HEK293 (cell line): ENCODE data around the gene CD207.

Experiments used
- CTCF ChIA-PET: fragments of 350-600 bp; formaldehyde crosslinking; extraction: SDS; loops from one replicate; lab custom pipeline; 2021; ENCODE audit warnings: antibody characterized with exemption; lab: Yijun Ruan, JAX
- POLR2A ChIA-PET: fragments of 300-600 bp; formaldehyde crosslinking; extraction: SDS; loops from one replicate; lab custom pipeline; 2020; ENCODE audit warnings: antibody characterized with exemption, inconsistent platforms; lab: Yijun Ruan, JAX
- H3K27ac ChIP-seq: fragments of 200-500 bp; sonication (Bioruptor generic); 2 replicates; pipeline ENCODE4 v1.5.1; 2014; ENCODE audit warnings: low read depth, low read length, control low read depth, inconsistent platforms; ENCODE audit errors: extremely low read depth
- H3K36me3 ChIP-seq, 2 experiments: fragments of 200-500 bp in 1 of 2; sonication (Bioruptor generic) in 1 of 2; 1 replicate in 1 of 2; 2 replicates in 1 of 2; pipeline ENCODE4 v1.5.1; 2014 to 2017; ENCODE audit warnings: inconsistent platforms in 2 of 2, low read length in 2 of 2; ENCODE audit not compliant: control insufficient read depth in 2 of 2, insufficient read depth in 1 of 2
- H3K4me1 ChIP-seq: fragments of 200-500 bp; sonication (Bioruptor generic); 2 replicates; pipeline ENCODE4 v1.5.1; 2014; ENCODE audit warnings: mild to moderate bottlenecking, low read length, inconsistent platforms; ENCODE audit not compliant: control insufficient read depth, insufficient read depth
- H3K4me3 ChIP-seq: 2 replicates; pipeline ENCODE4 v1.5.1; 2011; ENCODE audit warnings: low read depth, mild to moderate bottlenecking, control low read depth, low read length, moderate library complexity
- H3K9me3 ChIP-seq: fragments of 200-500 bp; sonication (Bioruptor generic); 2 replicates; pipeline ENCODE4 v1.5.1; 2014; ENCODE audit warnings: low read depth, low read length, inconsistent platforms; ENCODE audit not compliant: control insufficient read depth, insufficient read depth
- EGR2 ChIP-seq: fragments of 450-650 bp; formaldehyde crosslinking; IDR thresholded peaks from 2 replicates; pipeline ENCODE4 v1.5.1; 2016; ENCODE audit warnings: low read depth, missing biosample characterization, missing genetic modification characterization
- FEZF1 ChIP-seq: fragments of 450-650 bp; formaldehyde crosslinking; IDR thresholded peaks from 2 replicates; pipeline ENCODE4 v1.5.1; 2016; ENCODE audit warnings: missing biosample characterization, missing genetic modification characterization
- GLI4 ChIP-seq: fragments of 450-650 bp; formaldehyde crosslinking; IDR thresholded peaks from 2 replicates; pipeline ENCODE4 v1.5.1; 2016; ENCODE audit warnings: missing biosample characterization, missing genetic modification characterization
- GLIS1 ChIP-seq: fragments of 450-650 bp; formaldehyde crosslinking; IDR thresholded peaks from 2 replicates; pipeline ENCODE4 v1.5.1; 2016; ENCODE audit warnings: missing biosample characterization, missing genetic modification characterization
- HOXD13 ChIP-seq: sonication (generic); formaldehyde crosslinking; IDR thresholded peaks from 2 replicates; pipeline ENCODE4 v1.8.0; 2022; ENCODE audit warnings: missing genetic modification reagents, borderline replicate concordance
- KLF8 ChIP-seq: fragments of 450-650 bp; formaldehyde crosslinking; IDR thresholded peaks from 2 replicates; pipeline ENCODE4 v1.5.1; 2016; ENCODE audit warnings: missing biosample characterization, missing genetic modification characterization
- MZF1 ChIP-seq: fragments of 450-650 bp; formaldehyde crosslinking; IDR thresholded peaks from 2 replicates; pipeline ENCODE4 v1.5.1; 2017; ENCODE audit warnings: missing biosample characterization, missing genetic modification characterization, borderline replicate concordance
- SALL2 ChIP-seq: fragments of 450-650 bp; formaldehyde crosslinking; IDR thresholded peaks from 2 replicates; pipeline ENCODE4 v1.5.0; 2017; ENCODE audit warnings: missing biosample characterization, mild to moderate bottlenecking, missing genetic modification characterization, borderline replicate concordance
- TCF7L2 ChIP-seq: IDR thresholded peaks from 2 replicates; pipeline ENCODE4 v1.6.1; 2011; ENCODE audit warnings: low read depth, mild to moderate bottlenecking, inconsistent platforms, low read length, moderate library complexity, borderline replicate concordance
- YY1 ChIP-seq: fragments of 450-650 bp; formaldehyde crosslinking; IDR thresholded peaks from 2 replicates; pipeline ENCODE4 v1.5.1; 2018; ENCODE audit warnings: missing biosample characterization, missing genetic modification characterization
- ZBTB21 ChIP-seq: fragments of 450-650 bp; formaldehyde crosslinking; IDR thresholded peaks from 2 replicates; pipeline ENCODE4 v1.5.1; 2017; ENCODE audit warnings: missing biosample characterization, missing genetic modification characterization
- ZEB2 ChIP-seq: fragments of 450-650 bp; formaldehyde crosslinking; IDR thresholded peaks from 2 replicates; pipeline ENCODE4 v1.5.1; 2016; ENCODE audit warnings: missing biosample characterization, missing genetic modification characterization
- ZNF112 ChIP-seq: fragments of 450-650 bp; formaldehyde crosslinking; IDR thresholded peaks from 2 replicates; pipeline ENCODE4 v1.5.0; 2017; ENCODE audit warnings: missing biosample characterization, missing genetic modification characterization
- ZNF114 ChIP-seq: fragments of 450-650 bp; formaldehyde crosslinking; IDR thresholded peaks from 2 replicates; pipeline ENCODE4 v1.5.0; 2017; ENCODE audit warnings: missing biosample characterization, missing genetic modification characterization
- ZNF133 ChIP-seq: fragments of 450-650 bp; formaldehyde crosslinking; IDR thresholded peaks from 2 replicates; pipeline ENCODE4 v1.5.1; 2016; ENCODE audit warnings: missing biosample characterization, missing genetic modification characterization
- ZNF2 ChIP-seq: fragments of 450-650 bp; formaldehyde crosslinking; IDR thresholded peaks from 2 replicates; pipeline ENCODE4 v1.5.1; 2016; ENCODE audit warnings: missing biosample characterization, missing genetic modification characterization
- ZNF23 ChIP-seq: fragments of 450-650 bp; formaldehyde crosslinking; IDR thresholded peaks from 2 replicates; pipeline ENCODE4 v1.5.1; 2016; ENCODE audit warnings: missing biosample characterization, missing genetic modification characterization, borderline replicate concordance
- ZNF335 ChIP-seq: fragments of 450-650 bp; formaldehyde crosslinking; conservative IDR thresholded peaks from 2 replicates; pipeline ENCODE4 v1.5.1; 2016; ENCODE audit warnings: missing biosample characterization, missing genetic modification characterization
- ZNF391 ChIP-seq: fragments of 450-650 bp; formaldehyde crosslinking; IDR thresholded peaks from 2 replicates; pipeline ENCODE4 v1.5.1; 2016; ENCODE audit warnings: low read depth, missing biosample characterization, missing genetic modification characterization, borderline replicate concordance
- ZNF416 ChIP-seq: fragments of 450-650 bp; formaldehyde crosslinking; IDR thresholded peaks from 2 replicates; pipeline ENCODE4 v1.5.1; 2016; ENCODE audit warnings: missing biosample characterization, missing genetic modification characterization
- ZNF433 ChIP-seq: fragments of 450-650 bp; formaldehyde crosslinking; IDR thresholded peaks from 2 replicates; pipeline ENCODE4 v1.5.1; 2016; ENCODE audit warnings: missing biosample characterization, missing genetic modification characterization, low read depth
- ZNF473 ChIP-seq: fragments of 450-650 bp; formaldehyde crosslinking; IDR thresholded peaks from 2 replicates; pipeline ENCODE4 v1.5.1; 2017; ENCODE audit warnings: missing biosample characterization, missing genetic modification characterization
- ZNF530 ChIP-seq: fragments of 450-650 bp; formaldehyde crosslinking; IDR thresholded peaks from 2 replicates; pipeline ENCODE4 v1.5.1; 2016; ENCODE audit warnings: low read depth, missing biosample characterization, missing genetic modification characterization
- ZNF544 ChIP-seq: fragments of 450-650 bp; formaldehyde crosslinking; IDR thresholded peaks from 2 replicates; pipeline ENCODE4 v1.5.0; 2017; ENCODE audit warnings: missing biosample characterization, missing genetic modification characterization
- ZNF549 ChIP-seq: fragments of 450-650 bp; IDR thresholded peaks from 2 replicates; pipeline ENCODE4 v1.5.1; 2018; ENCODE audit warnings: missing biosample characterization, missing genetic modification characterization, mild to moderate bottlenecking, inconsistent platforms, moderate library complexity
- ZNF555 ChIP-seq: fragments of 450-650 bp; formaldehyde crosslinking; conservative IDR thresholded peaks from 2 replicates; pipeline ENCODE4 v1.5.1; 2017; ENCODE audit warnings: missing biosample characterization, mild to moderate bottlenecking, missing genetic modification characterization, inconsistent platforms
- ZNF660 ChIP-seq: fragments of 450-650 bp; IDR thresholded peaks from 2 replicates; pipeline ENCODE4 v1.5.1; 2018; ENCODE audit warnings: missing biosample characterization, mild to moderate bottlenecking, missing genetic modification characterization
- ZNF785 ChIP-seq: fragments of 450-650 bp; formaldehyde crosslinking; IDR thresholded peaks from 2 replicates; pipeline ENCODE4 v1.5.1; 2016; ENCODE audit warnings: missing biosample characterization, missing genetic modification characterization
- TF ChIP-seq, protein P1 (sequence below): fragments of 450-650 bp; formaldehyde crosslinking; IDR thresholded peaks from 2 replicates; pipeline ENCODE4 v1.5.1; 2016; ENCODE audit warnings: missing biosample characterization, missing genetic modification characterization
- TF ChIP-seq, protein P2 (sequence below): fragments of 450-650 bp; IDR thresholded peaks from 2 replicates; pipeline ENCODE4 v1.5.1; 2018; ENCODE audit warnings: missing biosample characterization, mild to moderate bottlenecking, missing genetic modification characterization
- TF ChIP-seq, protein P3 (sequence below): fragments of 450-650 bp; formaldehyde crosslinking; IDR thresholded peaks from 2 replicates; pipeline ENCODE4 v1.5.1; 2016; ENCODE audit warnings: missing biosample characterization, missing genetic modification characterization
- TF ChIP-seq, protein P4 (sequence below): fragments of 450-650 bp; formaldehyde crosslinking; IDR thresholded peaks from 2 replicates; pipeline ENCODE4 v1.5.1; 2016; ENCODE audit warnings: missing biosample characterization, missing genetic modification characterization

The CD207 gene

DNA sequence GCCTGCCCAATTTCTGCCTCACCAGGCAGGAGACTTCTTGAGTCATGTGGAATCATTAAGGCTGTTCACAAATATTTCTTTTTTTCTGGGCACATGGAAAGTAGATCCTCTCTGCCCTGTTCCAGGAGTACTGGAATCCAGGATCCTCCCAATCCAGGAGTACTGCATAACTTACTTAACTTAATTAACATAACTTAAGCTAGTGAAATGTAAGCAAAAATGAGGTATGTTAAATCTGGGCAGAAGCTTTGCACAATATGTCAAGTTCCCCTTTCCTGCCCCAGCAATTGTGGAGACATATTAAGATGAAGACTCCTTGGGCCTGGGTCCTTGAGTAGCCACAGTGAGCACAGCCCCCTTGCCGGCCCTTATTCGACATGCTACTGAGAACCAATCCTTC lies 3.2 kb downstream of the CD207 start:
- H3K36me3 ChIP-seq: peaks cover 0 to 10% of the 10 kb centered on the region in 2 experiments; a peak in 1 of 3 replicates
- TF ChIP-seq GLI4 (tag by site-specific recombination): no peak
- no peak for TF ChIP-seq HOXD13 (CRISPR knock-in tag)
- TF ChIP-seq ZNF555 (tag by site-specific recombination): no peak
- no peak for TF ChIP-seq TCF7L2
- H3K9me3 ChIP-seq: no peaks in the 10 kb centered on the region
- POLR2A ChIA-PET: no interaction called here
- CTCF ChIA-PET: no interaction called here
- no peak overlapping the region for H3K4me3 ChIP-seq
- H3K27ac ChIP-seq: no peak overlapping the region
- no peaks in the 10 kb centered on the region for H3K4me1 ChIP-seq

DNA sequence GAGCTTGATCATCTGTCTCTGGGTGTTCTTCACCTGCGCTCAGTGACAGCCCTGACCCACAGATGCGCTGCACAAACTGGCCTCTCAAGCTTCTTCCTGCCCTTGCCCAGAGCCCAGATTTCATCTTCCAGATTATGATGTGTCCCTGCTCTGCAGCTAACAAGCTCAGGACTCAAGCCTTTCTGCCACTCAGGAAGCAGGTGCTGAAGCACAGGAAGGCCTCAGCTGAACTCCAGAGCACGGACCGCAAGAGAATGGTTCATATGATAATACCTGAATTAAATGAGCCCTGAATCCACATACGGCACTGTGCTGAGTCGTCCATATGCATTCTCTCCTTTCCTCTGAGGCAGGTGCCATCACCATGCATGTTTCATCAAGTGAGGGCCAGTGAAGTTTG lies 3.8 kb downstream of the CD207 start:
- H3K4me1 ChIP-seq: no peaks in the 10 kb centered on the region
- CTCF ChIA-PET: interaction anchor here (1.0 kb wide), 1 partner anchor 39 kb away, joined by 3 read pairs; no protein-coding TSS in a partner anchor

DNA sequence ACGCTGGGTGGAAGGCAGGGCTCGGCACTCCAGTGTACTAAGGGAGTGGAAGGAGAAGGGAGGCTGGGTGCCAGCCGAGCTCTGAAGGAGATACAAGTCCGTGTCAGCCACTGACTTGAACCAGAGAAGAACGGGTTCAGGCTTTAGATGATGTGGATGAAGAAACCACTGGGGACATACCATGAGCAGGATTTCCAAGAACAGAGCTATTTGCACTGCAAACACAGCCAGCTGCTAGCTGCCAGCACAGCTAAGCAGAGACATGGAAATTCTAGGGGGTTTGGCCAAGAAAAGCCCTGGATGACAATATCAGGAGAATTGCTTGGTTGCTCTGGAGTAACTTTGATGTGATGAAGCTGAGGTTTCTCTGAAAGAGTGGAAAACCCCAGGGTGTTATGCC lies 5.2 kb downstream of the CD207 start:
- H3K27ac ChIP-seq: no peak overlapping the region
- peaks cover 0 to 10% of the 10 kb centered on the region in 2 experiments; a peak in 1 of 3 replicates for H3K36me3 ChIP-seq
- no peaks in the 10 kb centered on the region for H3K9me3 ChIP-seq
- no peak overlapping the region for H3K4me3 ChIP-seq
- ChIA-PET POLR2A (no interaction called here), CTCF (interaction anchor here (0.7 to 0.9 kb wide), 2 partner anchors 40 to 90 kb away, joined by 3 read pairs; no protein-coding TSS in a partner anchor)
- no peaks in the 10 kb centered on the region for H3K4me1 ChIP-seq
- TF ChIP-seq ZEB2 (tag by site-specific recombination): no peak
- no peak for TF ChIP-seq ZNF544 (tag by site-specific recombination)
- TF ChIP-seq YY1 (tag by site-specific recombination): no peak
- no peak for TF ChIP-seq ZNF114
- TF ChIP-seq ZNF23: no peak
- TF ChIP-seq ZNF112 (tag by site-specific recombination): no peak
- no peak for TF ChIP-seq FEZF1 (tag by site-specific recombination)
- no peak for TF ChIP-seq EGR2 (tag by site-specific recombination)
- no peak for TF ChIP-seq ZNF133 (tag by site-specific recombination)
- no peak for TF ChIP-seq ZNF473
- TF ChIP-seq, protein P1, sequence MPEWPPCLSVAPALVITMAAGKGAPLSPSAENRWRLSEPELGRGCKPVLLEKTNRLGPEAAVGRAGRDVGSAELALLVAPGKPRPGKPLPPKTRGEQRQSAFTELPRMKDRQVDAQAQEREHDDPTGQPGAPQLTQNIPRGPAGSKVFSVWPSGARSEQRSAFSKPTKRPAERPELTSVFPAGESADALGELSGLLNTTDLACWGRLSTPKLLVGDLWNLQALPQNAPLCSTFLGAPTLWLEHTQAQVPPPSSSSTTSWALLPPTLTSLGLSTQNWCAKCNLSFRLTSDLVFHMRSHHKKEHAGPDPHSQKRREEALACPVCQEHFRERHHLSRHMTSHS: no peak
- no peak for TF ChIP-seq ZNF433 (tag by site-specific recombination)
- TF ChIP-seq ZNF660 (tag by site-specific recombination): no peak

More for the DNA sequence above, 3.8 kb downstream of the CD207 start:
- POLR2A ChIA-PET: no interaction called here
- TF ChIP-seq ZBTB21 (tag by site-specific recombination) (no peak), GLIS1 (tag by site-specific recombination) (no peak), ZNF335 (tag by site-specific recombination) (no peak), KLF8 (tag by site-specific recombination) (no peak), ZNF391 (tag by site-specific recombination) (no peak), ZNF530 (no peak), ZNF785 (tag by site-specific recombination) (no peak), MZF1 (tag by site-specific recombination) (no peak), ZNF549 (no peak), ZNF2 (tag by site-specific recombination) (no peak), ZNF555 (tag by site-specific recombination) (no peak), ZNF133 (tag by site-specific recombination) (no peak), SALL2 (tag by site-specific recombination) (no peak), ZNF416 (no peak)
- TF ChIP-seq, protein P2, sequence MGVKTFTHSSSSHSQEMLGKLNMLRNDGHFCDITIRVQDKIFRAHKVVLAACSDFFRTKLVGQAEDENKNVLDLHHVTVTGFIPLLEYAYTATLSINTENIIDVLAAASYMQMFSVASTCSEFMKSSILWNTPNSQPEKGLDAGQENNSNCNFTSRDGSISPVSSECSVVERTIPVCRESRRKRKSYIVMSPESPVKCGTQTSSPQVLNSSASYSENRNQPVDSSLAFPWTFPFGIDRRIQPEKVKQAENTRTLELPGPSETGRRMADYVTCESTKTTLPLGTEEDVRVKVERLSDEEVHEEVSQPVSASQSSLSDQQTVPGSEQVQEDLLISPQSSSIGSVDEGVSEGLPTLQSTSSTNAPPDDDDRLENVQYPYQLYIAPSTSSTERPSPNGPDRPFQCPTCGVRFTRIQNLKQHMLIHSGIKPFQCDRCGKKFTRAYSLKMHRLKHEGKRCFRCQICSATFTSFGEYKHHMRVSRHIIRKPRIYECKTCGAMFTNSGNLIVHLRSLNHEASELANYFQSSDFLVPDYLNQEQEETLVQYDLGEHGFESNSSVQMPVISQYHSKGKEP (tag by site-specific recombination): no peak
- TF ChIP-seq, protein P3, sequence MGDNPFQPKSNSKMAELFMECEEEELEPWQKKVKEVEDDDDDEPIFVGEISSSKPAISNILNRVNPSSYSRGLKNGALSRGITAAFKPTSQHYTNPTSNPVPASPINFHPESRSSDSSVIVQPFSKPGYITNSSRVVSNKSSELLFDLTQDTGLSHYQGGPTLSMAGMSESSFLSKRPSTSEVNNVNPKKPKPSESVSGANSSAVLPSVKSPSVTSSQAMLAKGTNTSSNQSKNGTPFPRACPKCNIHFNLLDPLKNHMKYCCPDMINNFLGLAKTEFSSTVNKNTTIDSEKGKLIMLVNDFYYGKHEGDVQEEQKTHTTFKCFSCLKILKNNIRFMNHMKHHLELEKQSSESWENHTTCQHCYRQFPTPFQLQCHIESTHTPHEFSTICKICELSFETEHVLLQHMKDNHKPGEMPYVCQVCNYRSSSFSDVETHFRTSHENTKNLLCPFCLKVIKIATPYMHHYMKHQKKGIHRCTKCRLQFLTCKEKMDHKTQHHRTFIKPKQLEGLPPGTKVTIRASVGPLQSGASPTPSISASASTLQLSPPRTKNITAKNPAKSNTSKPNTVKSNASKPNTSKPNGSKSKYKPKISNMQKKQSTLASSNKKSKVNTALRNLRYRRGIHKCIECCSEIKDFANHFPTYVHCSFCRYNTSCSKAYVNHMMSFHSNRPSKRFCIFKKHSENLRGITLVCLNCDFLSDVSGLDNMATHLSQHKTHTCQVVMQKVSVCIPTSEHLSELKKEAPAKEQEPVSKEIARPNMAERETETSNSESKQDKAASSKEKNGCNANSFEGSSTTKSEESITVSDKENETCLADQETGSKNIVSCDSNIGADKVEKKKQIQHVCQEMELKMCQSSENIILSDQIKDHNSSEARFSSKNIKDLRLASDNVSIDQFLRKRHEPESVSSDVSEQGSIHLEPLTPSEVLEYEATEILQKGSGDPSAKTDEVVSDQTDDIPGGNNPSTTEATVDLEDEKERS (tag by site-specific recombination): no peak
- TF ChIP-seq, protein P4, sequence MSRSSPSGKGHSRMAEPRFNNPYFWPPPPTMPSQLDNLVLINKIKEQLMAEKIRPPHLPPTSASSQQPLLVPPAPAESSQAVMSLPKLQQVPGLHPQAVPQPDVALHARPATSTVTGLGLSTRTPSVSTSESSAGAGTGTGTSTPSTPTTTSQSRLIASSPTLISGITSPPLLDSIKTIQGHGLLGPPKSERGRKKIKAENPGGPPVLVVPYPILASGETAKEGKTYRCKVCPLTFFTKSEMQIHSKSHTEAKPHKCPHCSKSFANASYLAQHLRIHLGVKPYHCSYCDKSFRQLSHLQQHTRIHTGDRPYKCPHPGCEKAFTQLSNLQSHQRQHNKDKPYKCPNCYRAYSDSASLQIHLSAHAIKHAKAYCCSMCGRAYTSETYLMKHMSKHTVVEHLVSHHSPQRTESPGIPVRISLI (tag by site-specific recombination): no peak
- Histone ChIP-seq H3K4me3 (no peak overlapping the region), H3K9me3 (no peaks in the 10 kb centered on the region), H3K27ac (no peak overlapping the region), H3K36me3 (peaks cover 0 to 10% of the 10 kb centered on the region in 2 experiments; a peak in 1 of 3 replicates)
